GM21381 (cell line): ENCODE results near the gene RPS4Y1.

Source experiments
- ATAC-seq: cut with Tn5 transposase; IDR thresholded peaks from one replicate; pipeline ENCODE4 v1.9.1; 2021; ENCODE audit warnings: mild to moderate bottlenecking, moderate library complexity; ENCODE audit not compliant: unreplicated experiment

RPS4Y1 gene

DNA sequence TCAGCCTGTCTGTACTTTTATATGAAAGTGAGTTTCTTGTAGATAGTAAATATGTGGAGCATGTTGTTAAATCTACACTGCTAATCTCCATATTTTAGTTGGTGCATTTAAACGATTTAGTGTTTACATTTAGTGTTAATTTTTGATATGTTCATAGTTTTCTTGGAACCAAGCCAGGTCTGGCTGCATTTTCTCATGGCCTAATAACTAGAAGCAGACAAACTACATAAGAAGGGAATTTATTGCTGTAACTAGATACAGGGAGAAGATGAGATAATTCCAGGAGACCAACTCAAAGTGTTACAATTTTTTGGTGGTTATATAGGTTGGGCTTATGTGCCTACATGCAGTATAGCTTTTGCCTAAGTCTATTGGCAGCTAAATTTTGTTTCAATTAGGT is 32.8 kb downstream of the RPS4Y1 start:
- ATAC-seq, result no peak

DNA sequence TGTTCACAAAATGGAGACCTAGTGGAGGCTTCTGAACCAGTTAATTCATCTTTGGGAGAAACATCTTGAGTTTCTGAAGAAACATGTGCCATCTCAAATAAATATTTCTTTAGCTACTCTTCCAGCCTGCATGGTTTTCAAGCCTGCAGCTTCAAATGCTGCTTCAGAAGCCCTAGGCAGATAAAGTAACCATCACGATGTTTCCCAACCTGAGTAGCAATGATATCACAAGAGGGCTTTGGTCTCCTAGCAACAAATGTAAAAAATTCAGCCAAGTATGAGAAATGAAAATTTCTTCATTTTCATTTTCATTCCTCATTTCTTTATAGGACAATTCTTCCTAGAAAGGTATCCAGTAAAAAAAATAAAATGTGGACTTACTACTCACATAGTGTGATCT is 42.2 kb downstream of the RPS4Y1 start:
- no peak for ATAC-seq

DNA sequence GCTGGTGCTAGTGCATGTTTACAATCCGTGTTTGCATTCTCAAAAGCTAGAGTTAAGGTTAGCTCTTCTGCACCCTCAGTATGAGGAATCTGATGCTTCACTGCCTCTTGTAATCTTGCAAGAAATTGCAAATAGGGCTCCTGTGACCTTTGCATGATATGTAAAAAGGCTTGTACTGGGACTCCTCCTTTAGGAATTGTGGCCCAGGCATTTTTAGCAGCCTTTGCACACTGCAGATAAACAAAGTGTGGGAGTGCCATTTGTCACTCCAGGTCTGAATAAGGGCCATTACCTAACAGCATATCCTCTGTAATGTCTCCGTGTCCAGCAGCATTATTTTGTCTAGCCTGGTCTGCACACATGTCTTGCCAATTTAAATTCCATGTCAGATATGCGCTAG is 44.5 kb downstream of the RPS4Y1 start:
- ATAC-seq, result no peak

DNA sequence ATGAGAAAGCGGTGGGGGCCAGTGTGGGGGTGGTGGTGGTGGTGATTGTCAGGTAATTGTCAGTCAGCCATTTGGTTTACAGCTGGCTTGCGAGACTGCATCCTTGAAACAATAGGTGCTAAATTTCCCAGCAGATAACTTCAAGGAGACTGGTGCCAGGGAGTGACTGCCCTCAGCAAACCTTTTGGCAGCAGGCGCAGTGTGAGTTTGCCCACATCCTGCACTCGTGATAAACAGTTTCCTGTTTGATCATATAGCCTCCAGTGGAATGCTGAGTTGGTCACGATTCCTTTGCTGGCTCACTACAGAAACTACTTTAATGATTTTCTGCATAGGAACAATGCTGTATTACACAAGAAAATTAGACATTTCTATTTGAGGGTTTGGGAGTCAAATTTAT is 46.0 kb downstream of the RPS4Y1 start:
- ATAC-seq, result no peak

DNA sequence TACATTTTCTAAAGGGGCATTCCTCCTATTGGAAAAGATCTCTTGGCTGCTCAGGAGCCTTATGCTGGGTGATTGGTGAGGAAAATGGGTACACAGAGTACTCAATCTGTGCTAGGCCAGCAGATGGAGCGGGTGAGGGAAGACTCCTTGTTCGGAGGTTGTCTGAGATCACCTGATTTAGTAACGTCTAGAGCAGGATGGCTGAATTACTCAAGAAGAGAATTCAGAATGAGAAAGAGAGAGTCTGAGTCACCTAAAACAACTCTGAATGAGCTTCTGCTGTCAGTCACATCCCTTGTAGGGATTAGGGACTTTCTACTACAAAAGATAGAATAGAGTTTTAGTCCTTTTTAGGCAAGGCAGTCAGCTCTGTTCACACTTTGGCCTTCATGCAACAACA is 46.6 kb downstream of the RPS4Y1 start:
- ATAC-seq, result peak; percentile 90

DNA sequence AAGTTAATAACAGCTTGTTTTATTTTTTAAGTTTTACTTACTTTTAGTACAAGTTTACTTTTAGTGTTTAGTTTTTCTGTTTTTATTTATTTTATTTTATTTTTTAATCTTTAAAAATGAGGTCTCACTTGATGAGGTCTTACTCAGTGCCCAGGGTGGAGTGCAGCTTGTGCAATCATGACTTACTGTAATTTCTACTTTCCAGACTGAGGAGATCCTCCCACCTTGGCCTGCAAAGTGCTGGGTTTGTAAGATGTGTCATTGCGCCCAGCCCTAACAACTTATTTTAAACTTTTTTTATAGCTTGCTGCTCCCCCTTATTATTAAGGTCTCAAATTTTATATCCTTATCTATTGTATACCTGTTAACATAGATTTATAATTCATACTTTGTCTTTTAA is 52.1 kb downstream of the RPS4Y1 start:
- no peak for ATAC-seq

DNA sequence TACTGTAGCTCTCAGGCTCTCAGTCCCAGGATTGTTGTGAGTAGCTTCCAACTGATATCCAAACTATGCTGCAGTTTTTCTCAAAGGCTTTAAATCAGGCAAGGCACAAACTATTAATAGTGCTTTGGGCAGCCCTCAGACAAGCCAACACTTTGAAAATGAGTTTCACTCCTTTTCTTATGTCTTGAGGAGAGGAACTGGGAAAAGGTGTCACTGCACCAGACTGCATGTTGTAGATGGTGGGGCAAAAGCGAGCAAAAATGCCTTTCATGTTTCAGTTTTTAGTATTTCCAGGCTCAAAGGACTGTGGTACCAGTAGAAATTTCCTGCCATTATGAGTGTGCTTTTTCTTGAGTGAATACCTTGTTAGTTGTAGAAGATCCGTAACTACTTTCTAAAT is 54.6 kb downstream of the RPS4Y1 start:
- ATAC-seq, result peak; percentile 72

DNA sequence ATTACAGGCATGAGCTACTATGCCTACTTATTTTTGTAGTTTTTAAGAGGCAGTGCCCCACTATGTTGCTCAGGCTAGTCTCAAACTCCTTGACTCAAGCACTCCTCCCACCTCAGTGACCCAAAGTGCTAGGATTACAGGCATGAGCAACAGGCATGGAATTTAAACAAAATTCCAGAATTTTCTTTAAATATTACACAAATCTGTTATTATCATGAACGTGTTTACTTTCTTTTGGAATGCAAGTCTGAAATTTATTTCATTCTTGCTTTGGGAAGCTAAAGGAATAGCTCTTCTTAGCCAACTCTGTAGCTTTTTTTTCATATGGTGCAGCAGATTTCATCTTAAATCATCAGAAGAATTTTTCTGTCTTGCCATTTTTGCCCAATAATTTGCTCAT is 66.0 kb downstream of the RPS4Y1 start:
- no peak for ATAC-seq

DNA sequence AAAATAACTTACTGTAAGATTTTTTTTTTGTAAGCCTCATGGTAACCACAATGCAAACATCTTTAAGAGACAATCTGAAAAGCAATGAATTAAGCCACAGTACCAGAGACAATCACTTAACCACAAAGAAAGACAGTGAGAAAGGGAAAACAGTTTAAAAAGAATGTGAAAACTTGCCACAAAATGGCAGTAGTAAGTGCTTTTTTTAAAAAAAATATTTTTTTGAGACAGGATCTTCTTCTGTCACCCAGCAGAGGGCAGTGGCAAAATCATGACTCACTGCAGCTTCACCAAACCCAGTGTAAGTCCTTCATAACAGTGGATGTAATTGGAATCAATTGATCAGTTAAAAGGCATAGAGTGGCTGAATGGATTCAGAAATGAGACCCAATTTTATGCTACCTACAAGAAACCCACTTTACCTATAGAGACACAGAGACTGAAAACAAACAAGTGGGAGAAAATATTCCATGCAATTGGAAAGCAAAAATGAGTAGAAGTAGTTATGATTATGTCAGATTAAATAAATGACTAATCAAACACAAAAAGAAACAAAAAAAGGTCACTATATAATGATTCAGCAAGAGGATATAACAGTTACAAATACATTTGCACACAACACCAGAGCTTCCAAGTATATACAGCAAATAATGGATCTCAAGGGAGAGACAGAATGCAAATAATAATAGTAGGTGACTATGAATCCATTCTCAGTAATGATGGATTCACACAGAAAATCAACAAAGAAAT is 71.8 kb downstream of the RPS4Y1 start:
- no peak for ATAC-seq
